T47D (cell line): ENCODE measurements around the gene KISS1R.
A peak's percentile ranks its signal among the peaks of the same experiment; 100 is the strongest.
"Not testable (repeated sequence)": the region's sequence is repeated elsewhere in the genome, so short reads cannot be mapped to it uniquely, and the experiment has no call there.

Experiments used
- DNase-seq, 2 experiments: peaks; one replicate each; pipeline versions ENCODE4 v3.0.0 to v3.0.0-alpha.2; 2011 to 2012; ENCODE audit warnings: low read depth in 1 of 2, low spot score in 1 of 2
- JUND ChIP-seq: IDR thresholded peaks from 2 replicates; pipeline ENCODE4 v1.6.1; 2012; ENCODE audit warnings: low read depth
- in situ Hi-C: cut with HindIII; loops from 2 replicates; pipeline ENCODE4 v1.10.0; 2016; ENCODE audit warnings: low sequenced_read_pairs, low pct_unique_long_range_greater_than_20kb

Gene KISS1R

DNA sequence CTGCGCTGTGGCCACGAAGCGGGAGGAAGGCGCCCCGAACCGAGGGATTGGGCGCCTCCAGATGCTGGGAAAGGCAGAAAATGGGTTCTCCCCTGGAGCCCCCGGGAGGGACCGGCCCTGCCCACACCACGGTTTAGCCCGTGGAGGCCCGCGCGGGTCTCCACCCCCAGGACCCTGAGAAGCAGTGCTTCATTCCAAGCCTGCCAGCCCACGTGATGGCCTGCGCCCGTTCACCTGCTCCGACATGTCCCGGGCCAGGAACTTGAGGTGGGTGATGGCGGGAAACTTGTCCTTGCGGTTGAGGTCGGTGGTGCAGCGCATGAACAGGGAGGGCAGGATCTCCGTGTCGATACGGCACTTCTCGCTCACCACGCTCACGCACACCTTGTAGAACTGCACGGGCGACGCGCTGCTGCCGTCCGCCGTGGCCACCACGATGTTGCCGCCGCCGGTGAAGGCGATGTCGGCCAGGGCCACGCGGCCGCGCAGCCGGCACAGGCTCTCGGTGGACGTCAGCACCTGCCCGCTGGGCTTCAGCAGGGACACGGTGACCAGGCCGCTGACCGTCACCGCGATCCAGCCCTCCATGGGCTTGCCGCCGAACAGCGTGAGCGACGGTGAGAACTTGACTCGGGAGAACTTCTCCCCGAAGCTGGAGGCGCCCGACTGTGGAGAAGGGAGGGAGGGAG is 31.5 kb upstream of the KISS1R start:
- DNase-seq, result no peak
- no peak for TF ChIP-seq JUND

DNA sequence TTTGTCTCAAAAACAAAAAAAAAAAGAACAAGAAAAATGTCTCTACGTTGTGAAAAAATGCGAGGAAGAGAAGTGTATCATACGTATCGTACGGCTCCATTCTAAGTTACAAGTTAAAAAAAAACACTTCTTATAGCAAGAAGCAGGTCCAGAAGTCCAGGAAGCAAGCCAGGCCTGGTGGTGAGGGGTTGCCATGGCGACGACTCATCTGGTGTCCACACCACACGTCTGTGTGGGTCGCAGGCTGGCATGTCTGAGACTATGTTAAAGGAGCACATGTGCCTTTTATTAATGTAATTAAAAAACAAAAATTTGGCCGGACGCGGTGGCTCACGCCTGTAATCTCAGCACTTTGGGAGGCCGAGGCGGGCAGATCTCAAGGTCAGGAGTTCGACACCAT is 30.1 kb upstream of the KISS1R start:
- in situ Hi-C loops, result no loop called here
- no peak for DNase-seq
- TF ChIP-seq JUND, result no peak

More for the DNA sequence above, 31.5 kb upstream of the KISS1R start:
- in situ Hi-C loops, result no loop called here

DNA sequence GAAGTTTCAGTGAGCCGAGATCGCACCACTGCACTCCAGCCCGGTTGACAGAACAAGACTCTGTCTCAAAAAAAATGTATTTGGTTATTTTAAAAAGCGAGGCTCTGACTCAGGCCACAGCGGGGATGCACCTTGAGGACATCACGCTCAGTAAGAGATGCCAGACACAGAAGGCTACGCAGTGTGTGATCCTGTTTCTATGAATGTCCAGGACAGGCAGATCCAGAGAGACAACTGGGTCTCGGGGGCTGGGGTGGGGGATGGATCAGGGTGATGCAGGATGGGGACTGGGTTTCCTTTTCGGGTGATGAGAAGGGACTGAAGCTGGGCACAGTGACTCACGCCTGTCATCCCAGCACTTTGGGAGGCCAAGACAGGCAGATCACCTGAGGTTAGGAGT is 29.5 kb upstream of the KISS1R start:
- DNase-seq, result no peak
- in situ Hi-C loops, result no loop called here
- TF ChIP-seq JUND, result no peak

DNA sequence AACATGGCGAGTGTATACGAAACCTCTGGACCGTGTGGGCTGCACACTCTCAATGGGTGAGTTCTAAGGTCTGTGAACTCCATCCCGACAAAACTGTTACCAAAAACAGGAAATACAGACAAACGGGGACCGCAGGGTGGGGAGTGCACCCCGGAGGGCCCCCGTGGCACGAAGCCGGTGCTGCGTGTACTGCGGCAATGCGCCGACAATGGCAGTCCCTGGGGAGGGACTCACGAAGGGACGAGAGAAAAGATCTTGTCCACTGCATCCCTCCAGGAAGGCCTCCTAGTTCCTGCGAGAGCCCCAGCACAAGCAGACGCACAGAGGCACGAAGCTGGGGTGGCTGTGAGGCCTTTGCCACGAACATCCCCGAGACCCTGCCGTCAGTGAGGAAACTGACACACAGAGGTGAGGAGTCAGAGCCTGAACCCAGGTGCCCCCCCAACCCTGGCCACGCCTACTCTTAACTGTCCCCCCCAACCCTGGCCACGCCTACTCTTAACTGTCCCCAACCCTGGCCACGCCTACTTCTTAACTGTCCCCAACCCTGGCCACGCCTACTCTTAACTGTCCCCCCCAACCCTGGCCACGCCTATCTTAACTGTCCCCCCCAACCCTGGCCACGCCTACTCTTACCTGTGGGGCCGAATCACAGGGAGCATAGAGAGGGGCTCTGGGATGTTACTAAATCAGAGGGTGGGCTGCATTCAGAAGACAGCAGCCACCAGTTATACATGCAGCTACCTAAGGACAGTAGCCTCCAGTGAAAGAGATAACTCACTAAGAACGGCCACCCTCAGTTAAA is 28.4 kb upstream of the KISS1R start:
- peak in 1 of 2 experiments; percentile 79 for DNase-seq
- in situ Hi-C loops, result no loop called here
- no peak for TF ChIP-seq JUND

DNA sequence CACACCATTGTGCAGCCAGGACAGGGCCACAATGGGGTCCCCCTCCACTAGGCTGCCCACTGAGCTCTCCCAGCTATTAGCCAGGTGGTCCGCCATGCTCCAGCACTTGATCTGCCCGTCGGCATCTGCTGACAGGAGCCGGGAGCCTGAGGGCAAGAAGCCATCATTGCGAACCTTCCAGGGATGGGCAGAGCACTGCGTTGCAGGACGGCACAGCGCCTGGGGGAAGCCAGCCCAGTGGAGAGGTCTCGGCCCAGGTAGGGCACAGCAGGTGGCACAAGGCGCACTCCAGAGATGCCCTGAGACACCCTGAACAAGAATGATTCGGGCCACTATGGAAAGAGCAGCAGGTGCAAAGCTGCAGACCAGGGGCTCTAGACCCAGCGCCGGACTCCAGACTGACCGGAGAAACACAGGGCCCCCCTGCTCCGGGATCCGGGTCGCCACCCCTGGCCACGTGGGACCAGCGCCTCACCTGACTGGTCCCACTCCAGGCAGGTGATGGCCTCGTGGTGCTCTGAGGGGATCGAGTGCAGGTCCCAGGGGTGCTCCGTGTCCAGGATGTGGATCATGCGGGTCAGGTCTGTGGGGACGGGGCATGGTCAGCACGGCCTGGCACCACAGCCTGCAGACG is 27.4 kb upstream of the KISS1R start:
- no peak for TF ChIP-seq JUND
- in situ Hi-C loops, result no loop called here
- no peak for DNase-seq

DNA sequence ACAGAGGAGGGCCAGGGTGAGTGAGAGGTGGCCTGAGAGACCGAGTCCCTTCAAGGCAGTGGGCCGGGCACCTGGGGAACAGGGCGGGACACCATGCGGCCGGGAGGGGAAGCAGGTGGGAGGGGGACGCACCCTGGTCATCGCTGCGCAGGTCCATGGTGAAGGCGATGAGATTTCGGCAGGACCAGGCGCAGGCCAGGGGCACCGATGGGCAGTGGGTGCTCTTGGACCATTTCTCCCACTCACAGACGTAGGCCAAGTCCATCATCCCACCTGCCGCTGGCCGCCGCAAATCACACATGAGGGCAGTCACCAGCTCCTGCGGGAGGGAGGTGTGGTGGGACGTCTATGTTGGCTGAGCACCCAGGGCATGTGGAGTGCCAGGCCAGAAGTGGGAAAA is 26.3 kb upstream of the KISS1R start:
- no peak for TF ChIP-seq JUND
- no peak for DNase-seq
- in situ Hi-C loops, result no loop called here

DNA sequence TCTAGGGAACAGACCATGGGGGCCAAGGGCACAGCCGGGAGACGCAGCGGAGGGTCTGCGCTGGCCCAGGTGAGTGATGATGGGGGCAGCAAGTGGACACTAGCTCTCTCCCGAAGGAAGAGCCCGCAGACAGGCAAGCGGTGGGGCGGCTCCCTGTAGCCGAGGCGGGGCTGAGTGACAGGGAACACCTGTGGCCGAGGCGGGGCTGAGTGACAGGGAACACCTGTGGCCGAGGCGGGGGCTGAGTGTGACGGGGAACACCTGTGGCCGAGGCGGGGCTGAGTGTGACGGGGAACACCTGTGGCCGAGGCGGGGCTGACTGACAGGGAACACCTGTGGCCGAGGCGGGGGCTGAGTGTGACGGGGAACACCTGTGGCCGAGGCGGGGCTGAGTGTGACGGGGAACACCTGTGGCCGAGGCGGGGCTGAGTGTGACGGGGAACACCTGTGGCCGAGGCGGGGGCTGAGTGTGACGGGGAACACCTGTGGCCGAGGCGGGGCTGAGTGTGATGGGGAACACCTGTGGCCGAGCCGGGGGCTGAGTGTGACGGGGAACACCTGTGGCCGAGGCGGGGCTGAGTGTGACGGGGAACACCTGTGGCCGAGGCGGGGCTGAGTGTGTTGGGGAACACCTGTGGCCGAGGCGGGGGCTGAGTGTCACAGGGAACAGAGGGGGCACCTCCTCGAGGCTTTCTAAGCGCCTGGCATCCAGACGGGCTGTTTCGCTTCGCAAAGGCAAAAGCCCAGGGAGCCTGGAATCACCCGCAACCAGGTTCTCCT is 25.5 kb upstream of the KISS1R start:
- in situ Hi-C loops, DNase-seq: not testable (repeated sequence)

DNA sequence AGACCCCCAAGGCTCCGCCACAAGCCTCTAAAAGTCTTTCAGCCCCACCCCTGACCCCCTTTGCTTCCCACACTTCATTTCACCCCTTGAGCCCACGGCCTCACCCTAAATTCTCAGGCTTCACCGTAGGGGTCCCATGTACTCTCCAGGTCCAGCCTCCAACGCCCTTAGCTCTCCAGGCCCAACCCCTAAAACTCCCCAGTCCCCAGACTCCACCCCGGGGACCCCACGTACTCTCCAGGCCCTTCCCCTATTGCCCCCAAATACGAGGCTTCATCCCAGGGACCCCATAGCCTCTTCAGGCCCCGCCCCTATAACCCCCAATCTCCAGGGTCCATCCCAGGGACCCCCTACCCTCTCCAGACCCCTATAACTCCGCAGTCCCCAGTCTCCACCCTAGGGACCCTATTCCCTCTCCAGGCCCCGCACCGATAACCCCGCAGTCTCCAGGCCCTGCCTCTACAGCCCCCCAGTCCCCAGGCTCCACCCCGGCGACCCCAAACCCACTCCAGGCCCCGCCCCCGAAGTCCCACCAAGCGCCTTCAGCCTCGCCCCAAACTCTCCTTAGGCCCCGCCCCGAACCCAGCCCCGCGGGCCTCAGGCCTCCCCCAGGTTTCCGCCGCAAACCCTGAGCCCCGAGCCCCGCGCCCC is 24.8 kb upstream of the KISS1R start:
- DNase-seq, result no peak

DNA sequence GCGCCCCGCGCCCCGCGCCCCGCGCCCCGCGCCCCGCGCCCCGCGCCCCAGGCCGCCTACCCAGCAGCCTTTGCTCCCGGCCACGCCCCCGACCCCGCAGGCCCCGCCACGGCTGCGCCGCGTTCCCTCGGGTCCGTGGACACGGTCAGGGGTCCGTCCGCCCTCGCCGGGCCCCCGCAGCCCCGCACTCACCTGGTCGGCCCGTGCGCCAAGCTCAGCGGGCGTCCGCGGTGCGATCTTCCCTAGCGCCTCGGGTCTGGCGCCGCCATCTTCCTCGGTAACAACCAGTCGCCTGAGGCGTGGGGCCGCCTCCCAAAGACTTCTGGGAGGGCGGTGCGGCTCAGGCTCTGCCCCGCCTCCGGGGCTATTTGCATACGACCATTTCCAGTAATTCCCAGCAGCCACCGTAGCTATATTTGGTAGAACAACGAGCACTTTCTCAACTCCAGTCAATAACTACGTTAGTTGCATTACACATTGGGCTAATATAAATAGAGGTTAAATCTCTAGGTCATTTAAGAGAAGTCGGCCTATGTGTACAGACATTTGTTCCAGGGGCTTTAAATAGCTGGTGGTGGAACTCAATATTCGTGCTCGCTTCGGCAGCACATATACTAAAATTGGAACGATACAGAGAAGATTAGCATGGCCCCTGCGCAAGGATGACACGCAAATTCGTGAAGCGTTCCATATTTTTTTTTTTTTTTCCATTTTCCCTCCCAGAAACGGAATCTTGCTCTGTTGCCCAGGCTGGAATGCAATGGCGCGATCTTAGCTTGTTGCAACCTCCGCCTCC is 24.0 kb upstream of the KISS1R start, which contains the start of the genes MED16 and RNU6-9:
MED16 (minus strand) TSS at position 294 of the 796 bp plus-strand sequence. CDS start 2,056 bp downstream, outside the sequence.
RNU6-9 (plus strand) TSS at position 591 of the 796 bp plus-strand sequence.
- in situ Hi-C loops, result no loop called here
- no peak for TF ChIP-seq JUND
- peak; percentile 88 to 95 for DNase-seq

More for the DNA sequence above, 24.8 kb upstream of the KISS1R start:
- no peak for TF ChIP-seq JUND
- in situ Hi-C loops, result no loop called here

DNA sequence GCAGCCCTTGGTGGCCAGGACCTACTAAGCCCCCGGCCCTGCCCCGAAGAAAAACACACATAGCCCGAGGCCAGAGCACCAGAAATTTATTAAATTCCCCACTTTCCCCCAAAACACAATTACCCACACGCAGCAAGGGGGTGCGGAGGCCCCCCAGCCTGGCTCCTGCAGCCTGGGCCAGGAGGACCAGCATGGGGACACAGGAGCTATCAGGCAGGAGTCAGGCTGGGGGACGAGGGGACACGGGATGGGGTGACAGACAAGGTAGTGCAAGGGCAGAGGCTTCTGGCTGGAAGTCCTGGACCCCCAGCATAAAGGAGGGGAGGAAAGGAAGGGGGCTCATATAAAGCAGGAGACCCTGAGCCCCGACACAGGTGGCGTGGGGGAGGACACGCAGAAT is 20.7 kb upstream of the KISS1R start:
- DNase-seq, result no peak
- in situ Hi-C loops, result no loop called here
- TF ChIP-seq JUND, result no peak

DNA sequence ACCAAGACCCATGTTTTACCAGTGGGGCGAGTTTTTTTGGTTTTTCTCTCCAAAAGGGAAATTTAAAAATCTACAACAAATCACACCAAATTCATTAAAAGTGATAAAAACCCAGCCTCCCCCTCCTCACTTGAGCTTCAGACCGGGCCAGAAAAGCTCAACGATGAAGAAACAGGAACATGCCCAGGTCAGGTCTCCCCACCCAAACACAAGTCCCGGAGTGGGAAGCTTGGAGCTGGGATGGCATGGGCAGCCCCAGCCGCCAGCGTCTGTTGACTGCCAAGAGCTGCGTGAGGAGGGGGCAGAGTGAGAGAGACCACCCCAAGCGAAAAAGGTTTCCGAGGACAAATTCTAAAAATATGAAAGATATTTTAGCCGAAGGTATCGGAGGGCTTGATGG is 20.1 kb upstream of the KISS1R start:
- TF ChIP-seq JUND, result no peak
- DNase-seq, result no peak
- in situ Hi-C loops, result no loop called here
